NCI-H146 treated with DMSO at 0.1 percent for 48 hours (cell line): ENCODE data around the gene GSTM2.
"Not testable (repeated sequence)": the region's sequence is repeated elsewhere in the genome, so short reads cannot be mapped to it uniquely, and the experiment has no call there.

Experiments
- DNase-seq: peaks from one replicate; lab custom pipeline; 2025; ENCODE audit not compliant: unreplicated experiment; lab: John Stamatoyannopoulos, UW

Gene GSTM2

GRCh38 chr1:109673861-109674260 lies 6.0 kb downstream of the GSTM2 start:
- not testable (repeated sequence) for DNase-seq

GRCh38 chr1:109676683-109677381 lies 9.0 kb downstream of the GSTM2 start:
- not testable (repeated sequence) for DNase-seq

GRCh38 chr1:109677459-109677858 lies 9.6 kb downstream of the GSTM2 start:
- DNase-seq: no peak

GRCh38 chr1:109678637-109679036 lies 10.8 kb downstream of the GSTM2 start:
- not testable (repeated sequence) for DNase-seq

GRCh38 chr1:109684777-109685176 lies 16.9 kb downstream of the GSTM2 start:
- DNase-seq: not testable (repeated sequence)

- DNase-seq: not testable (repeated sequence)
These were observed 17.5 kb downstream of the GSTM2 start for GRCh38 chr1:109685399-109685798.

- DNase-seq: not testable (repeated sequence)
These were observed 18.0 kb downstream of the GSTM2 start for GRCh38 chr1:109685890-109686289.

- DNase-seq: not testable (repeated sequence)
These were observed 19.3 kb downstream of the GSTM2 start for GRCh38 chr1:109687109-109687508.

- DNase-seq: no peak
These were observed 20.0 kb downstream of the GSTM2 start, which contains the start of gene GSTM1 for GRCh38 chr1:109687641-109688499. Gene GSTM1, plus strand, starts transcription at chr1:109687817. Its CDS starts 57 bp downstream, at chr1:109687874.

GRCh38 chr1:109689844-109690405 lies 22.1 kb downstream of the GSTM2 start:
- no peak for DNase-seq

- DNase-seq: no peak
These were observed 23.9 kb downstream of the GSTM2 start for GRCh38 chr1:109691759-109692158.

- DNase-seq: not testable (repeated sequence)
These were observed 26.5 kb downstream of the GSTM2 start for GRCh38 chr1:109694400-109694799.

- DNase-seq: not testable (repeated sequence)
These were observed 27.3 kb downstream of the GSTM2 start for GRCh38 chr1:109695138-109695537.

GRCh38 chr1:109697066-109697465 lies 29.2 kb downstream of the GSTM2 start:
- DNase-seq: no peak

GRCh38 chr1:109697861-109698260 lies 30.0 kb downstream of the GSTM2 start:
- DNase-seq: not testable (repeated sequence)

GRCh38 chr1:109702940-109703339 lies 35.1 kb downstream of the GSTM2 start:
- not testable (repeated sequence) for DNase-seq

GRCh38 chr1:109704173-109704572 lies 36.3 kb downstream of the GSTM2 start:
- DNase-seq: no peak

- DNase-seq: no peak
These were observed 37.6 kb downstream of the GSTM2 start for GRCh38 chr1:109705411-109705810.

GRCh38 chr1:109708949-109709348 lies 41.1 kb downstream of the GSTM2 start:
- DNase-seq: not testable (repeated sequence)

GRCh38 chr1:109709822-109710221 lies 42.0 kb downstream of the GSTM2 start:
- DNase-seq: not testable (repeated sequence)

- DNase-seq: not testable (repeated sequence)
These were observed 43.9 kb downstream of the GSTM2 start, which contains the start of gene GSTM5 for GRCh38 chr1:109711593-109712320. Gene GSTM5, plus strand, starts transcription at chr1:109712251. Its CDS starts 62 bp downstream, at chr1:109712313.
